Measurements from ENCODE around the gene ARID1B.

DNA sequence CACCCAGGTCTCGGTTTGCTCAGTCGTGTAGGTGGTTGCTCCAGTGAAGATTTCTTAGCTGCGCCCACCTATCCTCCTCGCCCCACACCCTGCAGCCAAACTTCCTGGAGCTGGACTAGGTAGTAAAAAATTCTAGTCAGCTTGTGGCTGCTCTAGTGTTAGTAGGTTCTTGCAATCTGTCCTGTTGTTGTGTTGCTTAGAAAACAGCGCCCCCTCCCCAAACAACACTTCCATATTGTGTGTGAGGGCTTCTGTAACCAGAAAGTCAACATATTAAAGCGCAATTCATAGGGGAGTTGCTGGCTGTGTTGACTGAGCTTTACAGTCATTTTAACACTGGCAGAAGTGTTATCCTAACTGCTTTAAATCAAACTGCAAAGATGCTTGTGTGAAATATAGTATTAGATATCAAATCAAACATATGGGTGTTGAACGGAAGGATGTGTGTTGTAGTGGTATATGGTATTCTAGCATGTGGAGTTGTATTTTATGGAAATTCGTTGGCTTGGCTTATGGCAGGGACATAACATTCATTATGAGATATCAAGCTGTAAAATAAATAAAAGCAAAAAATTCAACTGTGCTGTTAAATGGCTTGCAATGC is 122.5 kb downstream of the ARID1B start:
- TF ChIP-seq BHLHE40 (IDR thresholded peaks at IDR 0.05; ENCODE audit: low read depth, low read length): no peak
- TF ChIP-seq, protein P1, sequence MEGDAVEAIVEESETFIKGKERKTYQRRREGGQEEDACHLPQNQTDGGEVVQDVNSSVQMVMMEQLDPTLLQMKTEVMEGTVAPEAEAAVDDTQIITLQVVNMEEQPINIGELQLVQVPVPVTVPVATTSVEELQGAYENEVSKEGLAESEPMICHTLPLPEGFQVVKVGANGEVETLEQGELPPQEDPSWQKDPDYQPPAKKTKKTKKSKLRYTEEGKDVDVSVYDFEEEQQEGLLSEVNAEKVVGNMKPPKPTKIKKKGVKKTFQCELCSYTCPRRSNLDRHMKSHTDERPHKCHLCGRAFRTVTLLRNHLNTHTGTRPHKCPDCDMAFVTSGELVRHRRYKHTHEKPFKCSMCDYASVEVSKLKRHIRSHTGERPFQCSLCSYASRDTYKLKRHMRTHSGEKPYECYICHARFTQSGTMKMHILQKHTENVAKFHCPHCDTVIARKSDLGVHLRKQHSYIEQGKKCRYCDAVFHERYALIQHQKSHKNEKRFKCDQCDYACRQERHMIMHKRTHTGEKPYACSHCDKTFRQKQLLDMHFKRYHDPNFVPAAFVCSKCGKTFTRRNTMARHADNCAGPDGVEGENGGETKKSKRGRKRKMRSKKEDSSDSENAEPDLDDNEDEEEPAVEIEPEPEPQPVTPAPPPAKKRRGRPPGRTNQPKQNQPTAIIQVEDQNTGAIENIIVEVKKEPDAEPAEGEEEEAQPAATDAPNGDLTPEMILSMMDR (conservative IDR thresholded peaks at IDR 0.05; ENCODE audit: low read depth, low read length): no peak
- TF ChIP-seq RFX5 (IDR thresholded peaks at IDR 0.05; ENCODE audit: low read depth, low read length): no peak
- no peak for TF ChIP-seq POLR2A (IDR thresholded peaks at IDR 0.05; ENCODE audit: low read depth, low read length)

All from IMR-90 (cell line).